Activated B cell treated with CpG ODN at 0.5 μM for 24 hours (primary cell): Measurements from ENCODE around the gene GVQW3. TPM values are rescaled to one million over a fixed set of nuclear protein-coding genes. Genes with fewer than 3 reads are reported as not detected.

Experiments
- ATAC-seq: fragments of 200-7000 bp; cut with Tn5 transposase; one replicate; pipeline ENCODE4 v1.10.0; 2021; ENCODE audit warnings: low read depth, mild to moderate bottlenecking, moderate library complexity
- CTCF ChIA-PET: fragments of 350-600 bp; sonication (Branson Sonifier 250); formaldehyde crosslinking; loops from one replicate; lab custom pipeline; 2021; ENCODE audit warnings: antibody characterized with exemption; lab: Charles Lee
- POLR2A ChIA-PET: fragments of 350-600 bp; sonication (Branson Sonifier 250); formaldehyde crosslinking; loops from one replicate; lab custom pipeline; 2021; ENCODE audit warnings: antibody characterized with exemption; lab: Charles Lee
- DNase-seq: peaks from one replicate; pipeline ENCODE4 v3.0.0; 2022
- H3K27ac Mint-ChIP-seq: one replicate; pipeline ENCODE4 v1.8.0; 2020; ENCODE audit warnings: mixed read lengths
- H3K27me3 Mint-ChIP-seq: one replicate; pipeline ENCODE4 v1.8.0; 2021; ENCODE audit warnings: mixed read lengths
- H3K36me3 Mint-ChIP-seq: one replicate; pipeline ENCODE4 v1.8.0; 2021; ENCODE audit warnings: low read depth, mixed read lengths
- H3K4me1 Mint-ChIP-seq: one replicate; pipeline ENCODE4 v1.8.0; 2021; ENCODE audit warnings: mixed read lengths
- H3K4me3 Mint-ChIP-seq: one replicate; pipeline ENCODE4 v1.8.0; 2020; ENCODE audit warnings: mild to moderate bottlenecking, mixed read lengths
- H3K9me3 Mint-ChIP-seq: one replicate; pipeline ENCODE4 v1.8.0; 2020; ENCODE audit warnings: mixed read lengths
- intact Hi-C: fragments of 100-400 bp; cut with micrococcal nuclease; formaldehyde crosslinking; loops from one replicate; pipeline ENCODE4 v1.15.1; 2024
- total RNA-seq: library from RNA; stranded (reverse); gene quantifications from 2 replicates; pipeline ENCODE4 v1.2.3, GENCODE V29; 2022
- TF ChIP-seq, protein P1 (sequence below): fragments of 200-600 bp; IDR thresholded peaks from one replicate; pipeline ENCODE4 v1.8.0; 2022; ENCODE audit warnings: antibody characterized with exemption, mild to moderate bottlenecking

The GVQW3 gene
- total RNA-seq, 1 donor from 2014 or later = 3.0 TPM

GRCh38 chr11:76415073-76415472, 34.0 kb downstream of the GVQW3 start:
- Mint-ChIP-seq H3K36me3 (no peaks in the 10 kb centered on the region), H3K4me1 (no peaks in the 10 kb centered on the region), H3K4me3 (no peak overlapping the region), H3K9me3 (no peaks in the 10 kb centered on the region), H3K27ac (no peak overlapping the region), H3K27me3 (peaks cover 3% of the 10 kb centered on the region)
- intact Hi-C loops = no loop called here
- TF ChIP-seq, protein P1, sequence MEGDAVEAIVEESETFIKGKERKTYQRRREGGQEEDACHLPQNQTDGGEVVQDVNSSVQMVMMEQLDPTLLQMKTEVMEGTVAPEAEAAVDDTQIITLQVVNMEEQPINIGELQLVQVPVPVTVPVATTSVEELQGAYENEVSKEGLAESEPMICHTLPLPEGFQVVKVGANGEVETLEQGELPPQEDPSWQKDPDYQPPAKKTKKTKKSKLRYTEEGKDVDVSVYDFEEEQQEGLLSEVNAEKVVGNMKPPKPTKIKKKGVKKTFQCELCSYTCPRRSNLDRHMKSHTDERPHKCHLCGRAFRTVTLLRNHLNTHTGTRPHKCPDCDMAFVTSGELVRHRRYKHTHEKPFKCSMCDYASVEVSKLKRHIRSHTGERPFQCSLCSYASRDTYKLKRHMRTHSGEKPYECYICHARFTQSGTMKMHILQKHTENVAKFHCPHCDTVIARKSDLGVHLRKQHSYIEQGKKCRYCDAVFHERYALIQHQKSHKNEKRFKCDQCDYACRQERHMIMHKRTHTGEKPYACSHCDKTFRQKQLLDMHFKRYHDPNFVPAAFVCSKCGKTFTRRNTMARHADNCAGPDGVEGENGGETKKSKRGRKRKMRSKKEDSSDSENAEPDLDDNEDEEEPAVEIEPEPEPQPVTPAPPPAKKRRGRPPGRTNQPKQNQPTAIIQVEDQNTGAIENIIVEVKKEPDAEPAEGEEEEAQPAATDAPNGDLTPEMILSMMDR = no peak
- DNase-seq (no peak), ATAC-seq (no peak)
- ChIA-PET POLR2A (interaction anchor here (0.9 kb wide), 1 partner anchor 16 kb away, joined by 10 read pairs; no protein-coding TSS in a partner anchor), CTCF (no interaction called here)

DNA sequence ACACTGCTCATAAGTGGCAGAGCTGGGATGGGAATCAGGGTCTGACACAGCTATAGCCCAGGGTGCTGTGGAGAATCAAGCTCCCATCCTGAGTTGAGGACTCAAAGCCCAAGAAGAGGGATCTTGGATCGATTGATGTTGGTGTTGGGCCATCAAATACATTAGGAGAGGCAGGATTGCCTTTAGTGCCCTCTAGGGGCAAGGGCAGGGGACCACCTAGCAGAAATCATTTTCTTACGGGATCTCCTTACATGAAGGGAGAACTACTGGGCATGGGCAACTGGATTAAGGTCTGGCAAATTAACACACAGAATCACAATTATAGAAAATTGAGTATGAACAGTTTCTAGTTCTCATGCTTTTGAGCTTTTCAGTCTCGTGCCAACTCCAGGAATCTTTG, 38.8 kb downstream of the GVQW3 start:
- Mint-ChIP-seq H3K4me3 (no peak overlapping the region), H3K27ac (no peak overlapping the region), H3K4me1 (peaks cover 4% of the 10 kb centered on the region), H3K36me3 (no peaks in the 10 kb centered on the region), H3K27me3 (no peaks in the 10 kb centered on the region), H3K9me3 (no peaks in the 10 kb centered on the region)
- no peak for DNase-seq
- ChIA-PET CTCF (interaction anchor here (0.7 to 1.6 kb wide), 4 partner anchors 11 to 212 kb away, joined by 3 to 6 read pairs (median 4); no protein-coding TSS in a partner anchor), POLR2A (no interaction called here)
- TF ChIP-seq, protein P1 = no peak
- intact Hi-C loops = loop anchor here (1.0 kb wide), 2 partner anchors 211 to 260 kb away; no protein-coding TSS in a partner anchor
- ATAC-seq = no peak

GRCh38 chr11:76424379-76424778, 43.3 kb downstream of the GVQW3 start:
- Mint-ChIP-seq H3K4me1 (peaks cover 4% of the 10 kb centered on the region), H3K27me3 (peaks cover 3% of the 10 kb centered on the region), H3K36me3 (no peaks in the 10 kb centered on the region), H3K9me3 (no peaks in the 10 kb centered on the region), H3K4me3 (no peak overlapping the region), H3K27ac (no peak overlapping the region)
- ChIA-PET CTCF (no interaction called here), POLR2A (no interaction called here)
- intact Hi-C loops = no loop called here
- ATAC-seq (peak; percentile 40), DNase-seq (no peak)
- TF ChIP-seq, protein P1 = no peak

- Mint-ChIP-seq H3K9me3 (no peaks in the 10 kb centered on the region), H3K4me1 (peaks cover 4% of the 10 kb centered on the region), H3K4me3 (no peak overlapping the region), H3K27ac (no peak overlapping the region), H3K36me3 (no peaks in the 10 kb centered on the region), H3K27me3 (peaks cover 3% of the 10 kb centered on the region)
- ChIA-PET CTCF (no interaction called here), POLR2A (no interaction called here)
- ATAC-seq (no peak), DNase-seq (no peak)
- TF ChIP-seq, protein P1 = no peak
- intact Hi-C loops = no loop called here
These were observed 43.8 kb downstream of the GVQW3 start for GRCh38 chr11:76424891-76425290.

GRCh38 chr11:76426660-76427059, 45.5 kb downstream of the GVQW3 start:
- POLR2A ChIA-PET = no interaction called here
- no peaks in the 10 kb centered on the region for H3K36me3 Mint-ChIP-seq
- no peak overlapping the region for H3K4me3 Mint-ChIP-seq
- H3K27me3 Mint-ChIP-seq = peaks cover 3% of the 10 kb centered on the region
- CTCF ChIA-PET = no interaction called here
- no peaks in the 10 kb centered on the region for H3K9me3 Mint-ChIP-seq
- no peak overlapping the region for H3K27ac Mint-ChIP-seq
- peaks cover 4% of the 10 kb centered on the region for H3K4me1 Mint-ChIP-seq
- DNase-seq (no peak), ATAC-seq (no peak)
- intact Hi-C loops = no loop called here
- TF ChIP-seq, protein P1 = no peak
